Subcutaneous adipose tissue (tissue), 4 donors: ENCODE measurements around the gene PACSIN3. TPM values are rescaled to one million over a fixed set of nuclear protein-coding genes. Genes with fewer than 3 reads are reported as not detected.

Source experiments
- small RNA-seq: library from RNA; depleted of rRNA; stranded (forward); fragments of <200 nt; gene quantifications from one replicate; pipeline ENCODE3, GENCODE V24; 2016
- total RNA-seq, 4 donors: library from RNA; depleted of rRNA; stranded (reverse); fragments of >200 nt; gene quantifications; one replicate each; pipeline ENCODE4 v1.1.0, GENCODE V29; 2016
- TF ChIP-seq, protein P1 (sequence below): fragments of 450-650 bp; IDR thresholded peaks from one replicate; pipeline ENCODE4 v1.5.1; 2016; ENCODE audit warnings: low read depth, mild to moderate bottlenecking, control low read depth, antibody characterized with exemption, moderate library complexity

Gene PACSIN3
- total RNA-seq, 4 donors from 2014 or later = 5.4 to 33.5 (median 9.7) TPM

GRCh38 chr11:47132981-47133380 lies 53.3 kb downstream of the PACSIN3 start:
- TF ChIP-seq, protein P1, sequence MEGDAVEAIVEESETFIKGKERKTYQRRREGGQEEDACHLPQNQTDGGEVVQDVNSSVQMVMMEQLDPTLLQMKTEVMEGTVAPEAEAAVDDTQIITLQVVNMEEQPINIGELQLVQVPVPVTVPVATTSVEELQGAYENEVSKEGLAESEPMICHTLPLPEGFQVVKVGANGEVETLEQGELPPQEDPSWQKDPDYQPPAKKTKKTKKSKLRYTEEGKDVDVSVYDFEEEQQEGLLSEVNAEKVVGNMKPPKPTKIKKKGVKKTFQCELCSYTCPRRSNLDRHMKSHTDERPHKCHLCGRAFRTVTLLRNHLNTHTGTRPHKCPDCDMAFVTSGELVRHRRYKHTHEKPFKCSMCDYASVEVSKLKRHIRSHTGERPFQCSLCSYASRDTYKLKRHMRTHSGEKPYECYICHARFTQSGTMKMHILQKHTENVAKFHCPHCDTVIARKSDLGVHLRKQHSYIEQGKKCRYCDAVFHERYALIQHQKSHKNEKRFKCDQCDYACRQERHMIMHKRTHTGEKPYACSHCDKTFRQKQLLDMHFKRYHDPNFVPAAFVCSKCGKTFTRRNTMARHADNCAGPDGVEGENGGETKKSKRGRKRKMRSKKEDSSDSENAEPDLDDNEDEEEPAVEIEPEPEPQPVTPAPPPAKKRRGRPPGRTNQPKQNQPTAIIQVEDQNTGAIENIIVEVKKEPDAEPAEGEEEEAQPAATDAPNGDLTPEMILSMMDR = no peak

GRCh38 chr11:47132490-47132889 lies 53.7 kb downstream of the PACSIN3 start:
- TF ChIP-seq, protein P1 = no peak

DNA sequence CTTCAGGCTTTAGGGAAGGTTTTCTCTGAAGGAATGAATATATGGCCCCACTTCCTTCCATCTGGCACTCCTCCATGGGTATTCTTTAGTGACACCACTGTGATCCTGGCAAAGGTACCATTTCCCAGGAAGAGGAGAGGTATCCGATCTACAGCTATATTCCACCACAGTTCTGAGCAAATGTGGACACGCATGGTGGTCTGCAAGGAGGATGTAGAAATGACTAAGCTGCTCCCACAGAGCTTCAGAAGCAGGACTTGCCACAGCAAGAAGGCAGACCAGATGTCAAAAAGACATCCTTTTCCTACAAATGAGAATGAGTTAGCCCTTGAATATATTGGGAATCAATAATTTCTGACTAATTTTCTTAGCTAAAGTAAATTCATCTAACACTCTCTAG lies 55.1 kb downstream of the PACSIN3 start:
- TF ChIP-seq, protein P1 = no peak

- TF ChIP-seq, protein P1 = no peak
These were observed 55.7 kb downstream of the PACSIN3 start for GRCh38 chr11:47130543-47130942.

Small RNA genes lying within 50 kb of the gene (small RNA-seq; reads per million reads assigned to genes)
- not detected for gene MIR6745

Other genes starting within 250 kb of the PACSIN3 start
- 10 to 100 TPM in 3 of 4 donors, 1 to 10 TPM in 1; 5.3 to 14.8 (median 13.4) TPM for gene CSTPP1, start 249.7 kb downstream of the PACSIN3 start, total RNA-seq
- 100 to 1,000 TPM; 141 to 203 (median 178) TPM for gene ARFGAP2, start 9.6 kb downstream of the PACSIN3 start, total RNA-seq
- gene DDB2, start 28.5 kb upstream of the PACSIN3 start, total RNA-seq = 10 to 100 TPM; 17.9 to 40.1 (median 34.5) TPM
- gene ACP2, start 62.4 kb upstream of the PACSIN3 start, total RNA-seq = 100 to 1,000 TPM in 1 of 4 donors, 10 to 100 TPM in 3; 30.7 to 116 (median 42.3) TPM
- gene NR1H3, start 71.6 kb upstream of the PACSIN3 start, total RNA-seq = 100 to 1,000 TPM in 2 of 4 donors, 10 to 100 TPM in 2; 51.5 to 273 (median 139) TPM
- 10 to 100 TPM; 21.0 to 52.2 (median 44.6) TPM for gene MADD, start 83.7 kb upstream of the PACSIN3 start, total RNA-seq
- under 1 TPM in 1 of 4 donors, not detected in 3; 0.17 TPM for gene MYBPC3, start 166.3 kb upstream of the PACSIN3 start, total RNA-seq
- 10 to 100 TPM; 20.3 to 92.3 (median 32.6) TPM for gene SPI1, start 192.1 kb upstream of the PACSIN3 start, total RNA-seq
- 10 to 100 TPM; 21.2 to 52.6 (median 46.0) TPM for gene SLC39A13, start 222.2 kb upstream of the PACSIN3 start, total RNA-seq
- gene PSMC3, start 240.0 kb upstream of the PACSIN3 start, total RNA-seq = 100 to 1,000 TPM in 2 of 4 donors, 10 to 100 TPM in 2; 67.3 to 156 (median 102) TPM